ENCODE results near the gene SSTR5. TPM values are rescaled to one million over a fixed set of nuclear protein-coding genes. Genes with fewer than 3 reads are reported as not detected.

The SSTR5 gene
- total RNA-seq, 1 experiment from 2014 or later = not detected

GRCh38 chr16:1107731-1108130 lies 35.2 kb downstream of the SSTR5 start:
- Mint-ChIP-seq H3K9me3 (ENCODE audit: low read depth, unreplicated experiment) (no peaks in the 10 kb centered on the region), H3K36me3 (ENCODE audit: insufficient read depth, unreplicated experiment) (no peaks in the 10 kb centered on the region), H3K27me3 (ENCODE audit: unreplicated experiment) (peaks cover 92% of the 10 kb centered on the region), H3K4me3 (ENCODE audit: low read depth, unreplicated experiment) (no peak overlapping the region), H3K4me1 (ENCODE audit: low read depth, unreplicated experiment) (no peaks in the 10 kb centered on the region), H3K27ac (ENCODE audit: unreplicated experiment) (no peak overlapping the region)
- TF ChIP-seq, protein P1, sequence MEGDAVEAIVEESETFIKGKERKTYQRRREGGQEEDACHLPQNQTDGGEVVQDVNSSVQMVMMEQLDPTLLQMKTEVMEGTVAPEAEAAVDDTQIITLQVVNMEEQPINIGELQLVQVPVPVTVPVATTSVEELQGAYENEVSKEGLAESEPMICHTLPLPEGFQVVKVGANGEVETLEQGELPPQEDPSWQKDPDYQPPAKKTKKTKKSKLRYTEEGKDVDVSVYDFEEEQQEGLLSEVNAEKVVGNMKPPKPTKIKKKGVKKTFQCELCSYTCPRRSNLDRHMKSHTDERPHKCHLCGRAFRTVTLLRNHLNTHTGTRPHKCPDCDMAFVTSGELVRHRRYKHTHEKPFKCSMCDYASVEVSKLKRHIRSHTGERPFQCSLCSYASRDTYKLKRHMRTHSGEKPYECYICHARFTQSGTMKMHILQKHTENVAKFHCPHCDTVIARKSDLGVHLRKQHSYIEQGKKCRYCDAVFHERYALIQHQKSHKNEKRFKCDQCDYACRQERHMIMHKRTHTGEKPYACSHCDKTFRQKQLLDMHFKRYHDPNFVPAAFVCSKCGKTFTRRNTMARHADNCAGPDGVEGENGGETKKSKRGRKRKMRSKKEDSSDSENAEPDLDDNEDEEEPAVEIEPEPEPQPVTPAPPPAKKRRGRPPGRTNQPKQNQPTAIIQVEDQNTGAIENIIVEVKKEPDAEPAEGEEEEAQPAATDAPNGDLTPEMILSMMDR (IDR thresholded peaks at IDR 0.05; ENCODE audit: unreplicated experiment) = no peak
- CTCF ChIA-PET = no interaction called here
- intact Hi-C loops (cut with micrococcal nuclease; ENCODE audit: unreplicated experiment) = loop anchor here (2.0 kb wide), 1 partner anchor 85 kb away; no protein-coding TSS in a partner anchor
- BruUV-seq (replicated peaks) = no TSS peak
- DNase-seq = no peak

DNA sequence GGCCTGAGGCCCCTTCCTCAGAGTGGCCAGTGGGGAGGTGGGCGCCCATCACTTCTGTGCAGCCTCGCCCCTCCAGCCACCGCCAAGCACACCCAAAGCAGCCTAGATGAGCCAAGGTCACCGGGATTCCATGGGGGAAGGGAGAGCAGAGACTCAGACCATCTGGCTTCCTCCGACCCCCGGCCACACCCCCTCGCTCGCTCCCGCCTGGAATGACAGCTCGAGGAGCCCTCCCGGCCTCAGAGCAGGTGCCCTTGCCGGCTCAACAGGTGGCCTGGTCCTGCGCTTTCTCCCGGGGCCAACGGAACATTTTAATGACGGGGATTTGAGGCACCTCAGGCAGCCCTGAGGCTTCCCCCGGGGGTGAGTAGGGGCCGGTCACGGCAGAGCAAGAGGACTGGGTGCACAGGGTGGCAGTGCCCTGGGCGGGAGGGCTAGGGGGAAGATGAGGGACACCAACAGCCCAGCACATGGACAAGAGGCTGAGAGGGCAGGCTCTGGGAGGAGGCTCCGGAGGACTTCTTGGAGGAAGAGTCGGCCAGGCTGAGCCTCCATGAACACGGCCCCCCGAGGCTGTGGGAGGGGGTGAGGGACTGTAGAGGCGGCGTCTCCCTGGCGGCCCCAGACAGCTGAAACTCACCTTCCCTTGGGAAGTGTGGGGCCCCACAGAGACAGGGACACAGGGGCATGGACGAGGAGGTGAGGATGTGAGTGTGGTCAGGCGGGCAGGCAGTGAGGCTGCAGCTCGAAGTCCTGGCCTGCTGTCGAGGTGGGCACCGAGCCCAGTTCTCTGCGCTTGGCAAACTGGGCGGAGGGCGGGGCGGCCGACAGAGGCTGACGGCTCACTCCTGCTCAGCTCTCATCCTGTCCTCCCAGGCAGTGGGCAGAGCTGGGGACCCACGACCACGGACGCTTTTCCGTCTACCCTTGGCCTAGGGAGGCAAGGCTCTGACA lies 36.0 kb downstream of the SSTR5 start:
- TF ChIP-seq, protein P1 (IDR thresholded peaks at IDR 0.05; ENCODE audit: unreplicated experiment) = no peak
- H3K4me3 Mint-ChIP-seq (ENCODE audit: low read depth, unreplicated experiment) = no peak overlapping the region
- peaks cover 100% of the 10 kb centered on the region for H3K27me3 Mint-ChIP-seq (ENCODE audit: unreplicated experiment)
- CTCF ChIA-PET = interaction anchor here (0.7 kb wide), 1 partner anchor 138 kb away, joined by 4 read pairs; no protein-coding TSS in a partner anchor
- no peak overlapping the region for H3K27ac Mint-ChIP-seq (ENCODE audit: unreplicated experiment)
- BruUV-seq (replicated peaks) = no TSS peak
- peak; percentile 55 for DNase-seq
- H3K4me1 Mint-ChIP-seq (ENCODE audit: low read depth, unreplicated experiment) = no peaks in the 10 kb centered on the region
- H3K36me3 Mint-ChIP-seq (ENCODE audit: insufficient read depth, unreplicated experiment) = no peaks in the 10 kb centered on the region
- H3K9me3 Mint-ChIP-seq (ENCODE audit: low read depth, unreplicated experiment) = no peaks in the 10 kb centered on the region
- intact Hi-C loops (cut with micrococcal nuclease; ENCODE audit: unreplicated experiment) = no loop called here

- intact Hi-C loops (cut with micrococcal nuclease; ENCODE audit: unreplicated experiment) = no loop called here
- H3K27ac Mint-ChIP-seq (ENCODE audit: unreplicated experiment) = no peak overlapping the region
- no peaks in the 10 kb centered on the region for H3K9me3 Mint-ChIP-seq (ENCODE audit: low read depth, unreplicated experiment)
- H3K27me3 Mint-ChIP-seq (ENCODE audit: unreplicated experiment) = peaks cover 100% of the 10 kb centered on the region
- no peak overlapping the region for H3K4me3 Mint-ChIP-seq (ENCODE audit: low read depth, unreplicated experiment)
- CTCF ChIA-PET = no interaction called here
- H3K4me1 Mint-ChIP-seq (ENCODE audit: low read depth, unreplicated experiment) = no peaks in the 10 kb centered on the region
- TF ChIP-seq, protein P1 (IDR thresholded peaks at IDR 0.05; ENCODE audit: unreplicated experiment) = no peak
- no TSS peak for BruUV-seq (replicated peaks)
- no peaks in the 10 kb centered on the region for H3K36me3 Mint-ChIP-seq (ENCODE audit: insufficient read depth, unreplicated experiment)
- no peak for DNase-seq
Observed at GRCh38 chr16:1109648-1110047, 37.1 kb downstream of the SSTR5 start.

DNA sequence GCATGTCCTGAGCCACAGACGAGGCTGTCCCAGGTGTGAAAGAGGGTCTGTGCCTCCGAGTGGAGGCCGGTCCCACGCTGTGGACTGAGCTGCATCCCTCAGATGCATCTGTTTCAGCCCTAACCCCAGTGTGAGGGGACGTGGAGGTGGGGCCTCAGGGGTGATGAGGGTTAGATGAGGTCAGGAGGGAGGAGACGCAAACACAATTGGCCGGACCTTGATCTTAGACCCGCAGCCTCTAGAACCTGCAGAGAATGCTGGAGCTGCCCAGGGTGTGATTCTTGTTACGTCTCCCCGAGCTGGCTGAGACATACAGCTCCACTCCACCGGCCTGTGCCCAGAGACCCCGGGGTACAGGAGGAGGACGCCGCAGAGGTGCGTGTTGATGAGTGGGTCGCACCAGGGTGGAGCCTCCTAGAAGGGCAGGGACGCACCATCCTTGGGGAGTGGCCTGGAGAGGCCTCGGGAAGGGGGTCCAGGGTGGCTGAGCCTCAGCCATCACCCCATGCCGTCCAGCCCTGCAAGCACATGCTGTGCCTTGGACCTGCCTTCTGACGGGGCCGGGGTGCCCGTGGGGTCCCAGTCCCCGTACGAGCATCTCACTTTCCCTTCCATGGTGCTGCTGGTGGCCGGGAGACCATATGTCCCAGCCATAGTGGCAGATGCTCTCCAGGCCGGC lies 40.1 kb downstream of the SSTR5 start:
- Mint-ChIP-seq H3K4me1 (ENCODE audit: low read depth, unreplicated experiment) (no peaks in the 10 kb centered on the region), H3K4me3 (ENCODE audit: low read depth, unreplicated experiment) (no peak overlapping the region), H3K27ac (ENCODE audit: unreplicated experiment) (no peak overlapping the region), H3K36me3 (ENCODE audit: insufficient read depth, unreplicated experiment) (no peaks in the 10 kb centered on the region), H3K27me3 (ENCODE audit: unreplicated experiment) (peaks cover 100% of the 10 kb centered on the region), H3K9me3 (ENCODE audit: low read depth, unreplicated experiment) (no peaks in the 10 kb centered on the region)
- TF ChIP-seq, protein P1 (IDR thresholded peaks at IDR 0.05; ENCODE audit: unreplicated experiment) = no peak
- CTCF ChIA-PET = no interaction called here
- no TSS peak for BruUV-seq (replicated peaks)
- no peak for DNase-seq
- intact Hi-C loops (cut with micrococcal nuclease; ENCODE audit: unreplicated experiment) = no loop called here
